Measurements from ENCODE around the gene CREB3L2. TPM values are rescaled to one million over a fixed set of nuclear protein-coding genes. Genes with fewer than 3 reads are reported as not detected.
"Not testable (repeated sequence)": the region's sequence is repeated elsewhere in the genome, so short reads cannot be mapped to it uniquely, and the experiment has no call there.

The CREB3L2 gene
- total RNA-seq, 1 experiment from 2014 or later: 49.8 TPM

- no peak for TF ChIP-seq ELF1 (IDR thresholded peaks at IDR 0.05; ENCODE audit: borderline replicate concordance, low read depth)
- TF ChIP-seq SP1 (IDR thresholded peaks at IDR 0.05; ENCODE audit: low read depth): no peak
- TF ChIP-seq FOSL1 (IDR thresholded peaks at IDR 0.05; ENCODE audit: low read depth): no peak
- TF ChIP-seq CEBPB (IDR thresholded peaks at IDR 0.05; ENCODE audit: low read depth): no peak
- TF ChIP-seq ATF3 (IDR thresholded peaks at IDR 0.05): no peak
- TF ChIP-seq TCF7L2 (IDR thresholded peaks at IDR 0.05; ENCODE audit: borderline replicate concordance, extremely low read depth, insufficient read depth, insufficient read length): no peak
- no peak for TF ChIP-seq YY1 (IDR thresholded peaks at IDR 0.05; ENCODE audit: extremely low read depth, insufficient replicate concordance, low read depth, low read length)
Measured at GRCh38 chr7:137968890-137969289, 33.0 kb downstream of the CREB3L2 start (continued).

DNA sequence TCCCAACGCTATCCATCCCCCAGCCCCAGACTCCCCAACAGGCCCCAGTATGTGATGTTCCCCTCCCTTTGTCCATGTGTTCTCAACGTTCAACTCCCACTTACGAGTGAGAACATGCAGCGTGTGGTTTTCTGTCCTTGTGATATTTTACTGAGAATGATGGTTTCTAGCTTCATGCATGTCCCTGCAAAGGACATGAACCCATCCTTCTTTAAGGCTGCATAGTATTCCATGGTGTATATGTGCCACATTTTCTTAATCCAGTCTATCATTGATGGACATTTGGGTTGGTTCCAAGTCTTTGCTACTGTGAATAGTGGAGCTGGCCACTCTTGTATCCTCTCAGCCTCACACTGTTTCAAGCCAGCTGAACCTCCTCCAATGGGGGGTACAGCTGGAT, 33.5 kb downstream of the CREB3L2 start:
- H4K20me1 ChIP-seq (ENCODE audit: insufficient read depth); ATAC-seq; DNase-seq (ENCODE audit: low read depth, low spot score); H2AFZ ChIP-seq (ENCODE audit: low read depth, low read length, poor library complexity, severe bottlenecking); H3K9me2 ChIP-seq (ENCODE audit: insufficient read depth); H3K79me2 ChIP-seq (ENCODE audit: insufficient read depth, low read length); H3K36me3 ChIP-seq (ENCODE audit: control insufficient read depth in 1 of 2, insufficient read depth in 2 of 2, low read length in 2 of 2); H3K9me3 ChIP-seq (ENCODE audit: control insufficient read depth in 1 of 2, insufficient read depth in 1 of 2, low read depth in 1 of 2, low read length in 2 of 2); BruUV-seq (replicated peaks); H3K9ac ChIP-seq (ENCODE audit: low read length); CTCF ChIA-PET; H3K27me3 ChIP-seq (ENCODE audit: insufficient read depth, low read length); H3K4me2 ChIP-seq (ENCODE audit: low read length); H3K4me3 ChIP-seq (replicated peaks in 1 of 2; ENCODE audit: low read depth in 1 of 2, low read length in 2 of 2); intact Hi-C loops (cut with micrococcal nuclease); H3K27ac ChIP-seq (ENCODE audit: low read depth, low read length); POLR2A ChIA-PET: not testable (repeated sequence)
- peaks cover 9 to 22% of the 10 kb centered on the region in 2 experiments for H3K4me1 ChIP-seq (ENCODE audit: control insufficient read depth in 1 of 2, insufficient read depth in 2 of 2, low read length in 2 of 2)
- RAD21 ChIA-PET (ENCODE audit: low non-redundant PET in 1 of 2, low total read pairs in 2 of 2, uncharacterized antibody in 2 of 2, unreplicated experiment in 2 of 2): interaction anchor here in 1 of 2 experiments (0.7 kb wide), 1 partner anchor 634 kb away, joined by 3 read pairs; no protein-coding TSS in a partner anchor

Data from HCT116 (cell line).